NCI-H1417 (cell line): Measurements from ENCODE around the gene ABHD16B.

ENCODE experiments used
- DNase-seq, 3 experiments: peaks; one replicate each; lab custom pipeline; 2025; lab: John Stamatoyannopoulos, UW

The ABHD16B gene

GRCh38 chr20:63895952-63896263, 34.6 kb downstream of the ABHD16B start:
- DNase-seq, result peak in 1 of 3 experiments; percentile 61

GRCh38 chr20:63896264-63897105, 35.2 kb downstream of the ABHD16B start:
- peak; percentile 36 to 89 (median 75) for DNase-seq

GRCh38 chr20:63897978-63898561, 36.8 kb downstream of the ABHD16B start:
- no peak for DNase-seq

- no peak for DNase-seq
Observed at GRCh38 chr20:63898882-63899558, 37.7 kb downstream of the ABHD16B start.

- DNase-seq, result no peak
Observed at GRCh38 chr20:63900413-63900812, 39.1 kb downstream of the ABHD16B start.

GRCh38 chr20:63903796-63904561, 42.7 kb downstream of the ABHD16B start:
- DNase-seq, result no peak

GRCh38 chr20:63908008-63908682, 46.8 kb downstream of the ABHD16B start:
- no peak for DNase-seq

- DNase-seq, result no peak
Observed at GRCh38 chr20:63911176-63911575, 49.9 kb downstream of the ABHD16B start.
